Activated naive CD4-positive, alpha-beta T cell treated with Interleukin-2 at 50 U/mL for 16 hours (primary cell): ENCODE data around the gene FARP1.

ENCODE experiments used
- DNase-seq: peaks from one replicate; pipeline ENCODE4 v3.0.0-alpha.2; 2020

Gene FARP1

GRCh38 chr13:98142380-98143156 is at the start of gene FARP1:
Gene FARP1 (plus strand): TSS chr13:98143094. CDS start chr13:98213243, 70,149 bp downstream.
- DNase-seq, result peak; percentile 13

- no peak for DNase-seq
These were observed 48.1 kb upstream of the FARP1 start for GRCh38 chr13:98094678-98095266.

- DNase-seq, result no peak
These were observed 46.8 kb upstream of the FARP1 start for GRCh38 chr13:98096059-98096458.

- no peak for DNase-seq
These were observed 45.1 kb upstream of the FARP1 start for GRCh38 chr13:98097749-98098148.

GRCh38 chr13:98098516-98098915 is 44.4 kb upstream of the FARP1 start:
- no peak for DNase-seq

GRCh38 chr13:98099627-98100026 is 43.3 kb upstream of the FARP1 start:
- no peak for DNase-seq

GRCh38 chr13:98100481-98100880 is 42.4 kb upstream of the FARP1 start:
- no peak for DNase-seq

GRCh38 chr13:98103531-98103930 is 39.4 kb upstream of the FARP1 start:
- no peak for DNase-seq

GRCh38 chr13:98103942-98104880 is 38.7 kb upstream of the FARP1 start:
- DNase-seq, result no peak

- DNase-seq, result no peak
These were observed 37.0 kb upstream of the FARP1 start for GRCh38 chr13:98105929-98106336.

GRCh38 chr13:98108341-98108740 is 34.6 kb upstream of the FARP1 start:
- no peak for DNase-seq

- DNase-seq, result no peak
These were observed 33.6 kb upstream of the FARP1 start for GRCh38 chr13:98109226-98109853.

GRCh38 chr13:98110749-98111148 is 32.1 kb upstream of the FARP1 start:
- DNase-seq, result no peak

- no peak for DNase-seq
These were observed 31.5 kb upstream of the FARP1 start for GRCh38 chr13:98111168-98112098.

GRCh38 chr13:98112456-98112855 is 30.4 kb upstream of the FARP1 start:
- no peak for DNase-seq

GRCh38 chr13:98118865-98119264 is 24.0 kb upstream of the FARP1 start:
- no peak for DNase-seq

GRCh38 chr13:98123176-98123575 is 19.7 kb upstream of the FARP1 start:
- DNase-seq, result no peak

- DNase-seq, result no peak
These were observed 13.7 kb upstream of the FARP1 start for GRCh38 chr13:98129059-98129746.

- no peak for DNase-seq
These were observed 8.9 kb upstream of the FARP1 start for GRCh38 chr13:98133946-98134345.

- DNase-seq, result no peak
These were observed 8.0 kb upstream of the FARP1 start for GRCh38 chr13:98134901-98135300.

GRCh38 chr13:98141091-98141490 is 1.8 kb upstream of the FARP1 start:
- DNase-seq, result no peak
